ENCODE results near the gene ACADM.

DNA sequence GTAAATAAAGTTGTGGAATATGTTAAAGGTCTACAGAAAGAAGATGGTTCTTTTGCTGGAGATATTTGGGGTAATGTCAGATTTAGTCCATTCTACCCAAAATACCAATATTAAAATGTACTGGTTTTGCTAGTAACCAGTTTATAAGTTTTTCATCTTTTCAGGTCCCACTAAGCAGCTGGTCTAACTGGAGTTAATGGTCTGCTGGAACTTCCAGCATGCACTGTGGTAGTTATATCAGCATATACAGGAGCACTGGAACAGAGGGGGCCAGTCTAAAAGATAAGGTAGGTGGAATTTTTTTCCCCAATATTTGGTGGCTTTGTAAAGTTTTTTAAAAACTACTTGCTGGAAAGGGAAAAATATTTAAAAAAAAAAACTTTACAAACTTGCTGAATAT lies 65.5 kb downstream of the ACADM start:
- TF ChIP-seq, protein P1, sequence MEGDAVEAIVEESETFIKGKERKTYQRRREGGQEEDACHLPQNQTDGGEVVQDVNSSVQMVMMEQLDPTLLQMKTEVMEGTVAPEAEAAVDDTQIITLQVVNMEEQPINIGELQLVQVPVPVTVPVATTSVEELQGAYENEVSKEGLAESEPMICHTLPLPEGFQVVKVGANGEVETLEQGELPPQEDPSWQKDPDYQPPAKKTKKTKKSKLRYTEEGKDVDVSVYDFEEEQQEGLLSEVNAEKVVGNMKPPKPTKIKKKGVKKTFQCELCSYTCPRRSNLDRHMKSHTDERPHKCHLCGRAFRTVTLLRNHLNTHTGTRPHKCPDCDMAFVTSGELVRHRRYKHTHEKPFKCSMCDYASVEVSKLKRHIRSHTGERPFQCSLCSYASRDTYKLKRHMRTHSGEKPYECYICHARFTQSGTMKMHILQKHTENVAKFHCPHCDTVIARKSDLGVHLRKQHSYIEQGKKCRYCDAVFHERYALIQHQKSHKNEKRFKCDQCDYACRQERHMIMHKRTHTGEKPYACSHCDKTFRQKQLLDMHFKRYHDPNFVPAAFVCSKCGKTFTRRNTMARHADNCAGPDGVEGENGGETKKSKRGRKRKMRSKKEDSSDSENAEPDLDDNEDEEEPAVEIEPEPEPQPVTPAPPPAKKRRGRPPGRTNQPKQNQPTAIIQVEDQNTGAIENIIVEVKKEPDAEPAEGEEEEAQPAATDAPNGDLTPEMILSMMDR (conservative IDR thresholded peaks at IDR 0.05; ENCODE audit: low read depth in 2 of 2), result no peak
- TF ChIP-seq EZH2 (IDR thresholded peaks at IDR 0.05; ENCODE audit: low read depth, unreplicated experiment), result no peak
- TF ChIP-seq POLR2AphosphoS5 (IDR thresholded peaks at IDR 0.05; ENCODE audit: low read depth), result no peak
- TF ChIP-seq EZH2phosphoT487 (IDR thresholded peaks at IDR 0.05; ENCODE audit: unreplicated experiment), result no peak
- no peak for TF ChIP-seq CREB1 (CRISPR knock-in tag; IDR thresholded peaks at IDR 0.05; ENCODE audit: low read depth)
- TF ChIP-seq, protein P2, sequence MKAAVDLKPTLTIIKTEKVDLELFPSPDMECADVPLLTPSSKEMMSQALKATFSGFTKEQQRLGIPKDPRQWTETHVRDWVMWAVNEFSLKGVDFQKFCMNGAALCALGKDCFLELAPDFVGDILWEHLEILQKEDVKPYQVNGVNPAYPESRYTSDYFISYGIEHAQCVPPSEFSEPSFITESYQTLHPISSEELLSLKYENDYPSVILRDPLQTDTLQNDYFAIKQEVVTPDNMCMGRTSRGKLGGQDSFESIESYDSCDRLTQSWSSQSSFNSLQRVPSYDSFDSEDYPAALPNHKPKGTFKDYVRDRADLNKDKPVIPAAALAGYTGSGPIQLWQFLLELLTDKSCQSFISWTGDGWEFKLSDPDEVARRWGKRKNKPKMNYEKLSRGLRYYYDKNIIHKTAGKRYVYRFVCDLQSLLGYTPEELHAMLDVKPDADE (IDR thresholded peaks at IDR 0.05), result no peak
- TF ChIP-seq, protein P3, sequence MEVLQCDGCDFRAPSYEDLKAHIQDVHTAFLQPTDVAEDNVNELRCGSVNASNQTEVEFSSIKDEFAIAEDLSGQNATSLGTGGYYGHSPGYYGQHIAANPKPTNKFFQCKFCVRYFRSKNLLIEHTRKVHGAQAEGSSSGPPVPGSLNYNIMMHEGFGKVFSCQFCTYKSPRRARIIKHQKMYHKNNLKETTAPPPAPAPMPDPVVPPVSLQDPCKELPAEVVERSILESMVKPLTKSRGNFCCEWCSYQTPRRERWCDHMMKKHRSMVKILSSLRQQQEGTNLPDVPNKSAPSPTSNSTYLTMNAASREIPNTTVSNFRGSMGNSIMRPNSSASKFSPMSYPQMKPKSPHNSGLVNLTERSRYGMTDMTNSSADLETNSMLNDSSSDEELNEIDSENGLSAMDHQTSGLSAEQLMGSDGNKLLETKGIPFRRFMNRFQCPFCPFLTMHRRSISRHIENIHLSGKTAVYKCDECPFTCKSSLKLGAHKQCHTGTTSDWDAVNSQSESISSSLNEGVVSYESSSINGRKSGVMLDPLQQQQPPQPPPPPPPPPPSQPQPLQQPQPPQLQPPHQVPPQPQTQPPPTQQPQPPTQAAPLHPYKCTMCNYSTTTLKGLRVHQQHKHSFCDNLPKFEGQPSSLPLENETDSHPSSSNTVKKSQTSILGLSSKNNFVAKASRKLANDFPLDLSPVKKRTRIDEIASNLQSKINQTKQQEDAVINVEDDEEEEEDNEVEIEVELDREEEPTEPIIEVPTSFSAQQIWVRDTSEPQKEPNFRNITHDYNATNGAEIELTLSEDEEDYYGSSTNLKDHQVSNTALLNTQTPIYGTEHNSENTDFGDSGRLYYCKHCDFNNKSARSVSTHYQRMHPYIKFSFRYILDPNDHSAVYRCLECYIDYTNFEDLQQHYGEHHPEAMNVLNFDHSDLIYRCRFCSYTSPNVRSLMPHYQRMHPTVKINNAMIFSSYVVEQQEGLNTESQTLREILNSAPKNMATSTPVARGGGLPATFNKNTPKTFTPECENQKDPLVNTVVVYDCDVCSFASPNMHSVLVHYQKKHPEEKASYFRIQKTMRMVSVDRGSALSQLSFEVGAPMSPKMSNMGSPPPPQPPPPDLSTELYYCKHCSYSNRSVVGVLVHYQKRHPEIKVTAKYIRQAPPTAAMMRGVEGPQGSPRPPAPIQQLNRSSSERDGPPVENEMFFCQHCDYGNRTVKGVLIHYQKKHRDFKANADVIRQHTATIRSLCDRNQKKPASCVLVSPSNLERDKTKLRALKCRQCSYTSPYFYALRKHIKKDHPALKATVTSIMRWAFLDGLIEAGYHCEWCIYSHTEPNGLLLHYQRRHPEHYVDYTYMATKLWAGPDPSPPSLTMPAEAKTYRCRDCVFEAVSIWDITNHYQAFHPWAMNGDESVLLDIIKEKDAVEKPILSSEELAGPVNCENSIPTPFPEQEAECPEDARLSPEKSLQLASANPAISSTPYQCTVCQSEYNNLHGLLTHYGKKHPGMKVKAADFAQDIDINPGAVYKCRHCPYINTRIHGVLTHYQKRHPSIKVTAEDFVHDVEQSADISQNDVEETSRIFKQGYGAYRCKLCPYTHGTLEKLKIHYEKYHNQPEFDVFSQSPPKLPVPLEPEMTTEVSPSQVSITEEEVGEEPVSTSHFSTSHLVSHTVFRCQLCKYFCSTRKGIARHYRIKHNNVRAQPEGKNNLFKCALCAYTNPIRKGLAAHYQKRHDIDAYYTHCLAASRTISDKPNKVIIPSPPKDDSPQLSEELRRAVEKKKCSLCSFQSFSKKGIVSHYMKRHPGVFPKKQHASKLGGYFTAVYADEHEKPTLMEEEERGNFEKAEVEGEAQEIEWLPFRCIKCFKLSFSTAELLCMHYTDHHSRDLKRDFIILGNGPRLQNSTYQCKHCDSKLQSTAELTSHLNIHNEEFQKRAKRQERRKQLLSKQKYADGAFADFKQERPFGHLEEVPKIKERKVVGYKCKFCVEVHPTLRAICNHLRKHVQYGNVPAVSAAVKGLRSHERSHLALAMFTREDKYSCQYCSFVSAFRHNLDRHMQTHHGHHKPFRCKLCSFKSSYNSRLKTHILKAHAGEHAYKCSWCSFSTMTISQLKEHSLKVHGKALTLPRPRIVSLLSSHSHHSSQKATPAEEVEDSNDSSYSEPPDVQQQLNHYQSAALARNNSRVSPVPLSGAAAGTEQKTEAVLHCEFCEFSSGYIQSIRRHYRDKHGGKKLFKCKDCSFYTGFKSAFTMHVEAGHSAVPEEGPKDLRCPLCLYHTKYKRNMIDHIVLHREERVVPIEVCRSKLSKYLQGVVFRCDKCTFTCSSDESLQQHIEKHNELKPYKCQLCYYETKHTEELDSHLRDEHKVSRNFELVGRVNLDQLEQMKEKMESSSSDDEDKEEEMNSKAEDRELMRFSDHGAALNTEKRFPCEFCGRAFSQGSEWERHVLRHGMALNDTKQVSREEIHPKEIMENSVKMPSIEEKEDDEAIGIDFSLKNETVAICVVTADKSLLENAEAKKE (CRISPR knock-in tag; IDR thresholded peaks at IDR 0.05), result no peak
- TF ChIP-seq NANOG (IDR thresholded peaks at IDR 0.05; ENCODE audit: borderline replicate concordance), result no peak
- no peak for TF ChIP-seq ZNF114 (CRISPR knock-in tag; IDR thresholded peaks at IDR 0.05)
